ENCODE measurements around the gene MCF2L2.
A peak's percentile ranks its signal among the peaks of the same experiment; 100 is the strongest.

Gene MCF2L2

DNA sequence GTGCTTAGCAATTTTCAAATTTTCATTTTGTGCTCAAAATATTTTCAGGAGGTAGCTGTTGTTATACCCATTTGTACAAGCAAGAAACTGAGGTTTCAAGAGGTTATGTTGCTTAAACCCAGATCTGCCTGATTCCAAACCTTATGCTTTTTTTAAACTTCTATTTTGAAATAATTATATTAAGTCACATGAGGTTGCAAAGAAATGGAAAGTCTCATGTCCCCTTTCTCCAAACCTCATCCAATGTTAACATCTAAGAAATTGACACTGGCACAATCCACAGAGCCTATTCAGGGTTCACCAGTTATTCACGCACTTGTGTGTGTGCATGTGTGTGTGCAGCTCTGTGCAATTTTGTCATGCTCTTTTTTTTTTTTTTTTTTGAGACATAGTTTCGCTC, 140.3 kb downstream of the MCF2L2 start:
- DNase-seq, result no peak

DNA sequence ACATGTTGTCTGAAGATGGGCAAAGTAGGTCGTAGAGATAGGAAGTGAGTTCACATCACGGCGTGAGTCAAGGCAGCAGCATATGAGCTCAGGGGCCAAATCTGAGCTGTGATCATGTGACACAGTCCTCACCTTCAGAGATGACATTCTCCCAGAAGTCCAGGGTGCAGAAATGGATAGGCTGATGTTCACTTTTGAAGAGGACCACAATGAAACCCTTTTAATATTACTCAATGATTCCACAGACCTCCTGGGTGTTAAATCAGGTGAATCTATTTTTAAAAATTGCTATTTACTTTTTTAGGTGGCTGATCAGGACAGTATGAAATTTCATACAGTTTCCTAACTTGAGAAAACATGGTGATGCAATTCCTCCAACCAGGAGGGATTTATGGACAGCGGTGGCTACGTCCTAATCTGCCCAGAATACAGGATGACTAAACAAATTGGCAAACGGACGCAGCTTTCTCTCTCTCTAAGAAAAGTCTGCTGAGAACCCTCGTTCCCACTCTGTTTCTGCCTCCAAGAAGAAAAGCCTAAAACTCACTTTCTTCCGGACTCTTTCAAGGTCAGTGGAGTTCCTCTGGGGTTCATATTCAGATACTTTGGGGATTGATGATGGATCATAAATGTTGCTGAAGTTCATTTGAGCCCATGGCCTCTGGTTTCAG, 141.0 kb downstream of the MCF2L2 start:
- peak; percentile 65 for DNase-seq

DNA sequence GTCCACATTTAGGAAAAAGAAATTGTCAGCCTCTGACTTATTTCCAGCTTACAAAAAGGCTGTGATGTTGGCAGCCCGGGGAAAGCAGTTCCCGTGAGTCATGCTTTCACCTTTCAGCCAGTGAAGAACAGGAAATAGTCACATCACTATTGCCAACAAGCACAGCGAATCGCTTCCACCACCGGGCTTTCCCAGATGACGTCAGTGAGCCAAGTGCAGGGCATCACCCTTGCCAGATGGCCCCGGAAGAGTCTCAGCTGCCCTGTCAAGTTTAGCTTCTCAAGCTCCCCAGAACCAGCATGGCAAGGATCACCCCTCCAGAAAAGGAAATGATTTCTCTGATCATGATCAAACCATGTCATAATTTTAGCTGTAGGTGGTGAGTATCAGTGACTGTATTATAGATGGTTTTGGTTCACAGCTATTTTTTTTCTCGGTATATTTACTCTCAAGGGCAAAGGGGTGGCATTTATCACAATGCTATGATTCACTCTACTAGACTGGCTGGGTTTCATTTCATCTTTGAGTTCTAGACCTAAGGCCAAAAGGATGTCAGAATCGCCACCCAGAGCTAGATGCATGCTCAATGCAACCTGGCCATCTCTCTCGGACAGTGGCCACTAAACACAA, 142.5 kb downstream of the MCF2L2 start:
- peak; percentile 93 for DNase-seq

DNA sequence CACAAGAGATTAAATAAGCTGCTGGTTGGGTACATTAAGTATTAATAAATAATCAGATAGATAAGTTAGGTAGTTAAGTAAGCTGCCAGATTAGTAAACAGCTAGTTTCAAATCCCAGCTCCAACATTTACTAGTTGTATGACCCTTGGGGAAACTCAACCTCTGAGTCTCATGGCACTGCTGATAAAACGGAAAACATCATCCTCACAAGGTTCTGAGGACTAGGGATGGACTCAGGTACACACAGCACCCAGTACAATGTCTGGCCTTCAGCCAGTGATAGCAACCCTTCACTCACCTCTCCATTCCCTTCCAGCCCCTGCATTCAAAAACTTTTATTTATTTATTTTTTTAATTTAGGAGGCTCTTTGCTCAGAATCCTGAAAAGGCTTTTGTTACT, 143.1 kb downstream of the MCF2L2 start:
- DNase-seq, result no peak

DNA sequence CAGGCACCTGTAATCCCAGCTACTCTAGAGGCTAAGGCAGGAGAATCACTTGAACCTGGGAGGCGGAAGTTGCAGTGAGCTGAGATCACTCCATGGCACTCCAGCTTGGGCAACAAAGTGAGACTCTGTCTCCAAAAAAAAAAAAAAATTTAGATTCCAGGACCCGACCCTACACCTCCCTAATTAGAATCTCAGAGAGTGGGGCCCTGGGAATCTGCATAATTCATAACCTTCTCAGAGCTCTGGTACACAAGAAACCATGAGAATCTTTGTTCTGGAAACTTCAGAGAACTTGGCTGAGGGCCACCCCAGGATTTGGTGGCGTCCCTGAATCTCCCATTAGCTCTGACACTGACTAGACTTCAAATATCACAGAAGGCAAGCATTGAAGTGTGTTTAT, 143.8 kb downstream of the MCF2L2 start:
- no peak for DNase-seq

DNA sequence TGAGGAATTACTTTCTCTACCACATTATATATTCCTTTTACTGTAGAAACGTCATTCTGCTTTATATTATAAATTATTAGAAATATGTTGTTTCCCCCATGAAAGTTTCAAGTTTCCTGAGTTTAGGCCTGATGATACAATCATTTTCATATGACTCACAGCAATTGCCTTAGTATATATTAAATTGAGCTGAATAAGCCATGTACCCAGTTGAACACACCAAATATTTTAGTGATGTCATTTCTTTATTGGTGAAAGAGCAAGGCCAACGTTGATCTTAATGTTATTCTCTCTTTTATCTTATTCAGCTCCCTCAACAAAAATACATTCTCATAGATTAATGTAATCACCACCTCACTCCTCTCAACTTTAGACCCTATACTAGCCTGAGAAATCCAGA, 144.5 kb downstream of the MCF2L2 start:
- peak; percentile 32 for DNase-seq

DNA sequence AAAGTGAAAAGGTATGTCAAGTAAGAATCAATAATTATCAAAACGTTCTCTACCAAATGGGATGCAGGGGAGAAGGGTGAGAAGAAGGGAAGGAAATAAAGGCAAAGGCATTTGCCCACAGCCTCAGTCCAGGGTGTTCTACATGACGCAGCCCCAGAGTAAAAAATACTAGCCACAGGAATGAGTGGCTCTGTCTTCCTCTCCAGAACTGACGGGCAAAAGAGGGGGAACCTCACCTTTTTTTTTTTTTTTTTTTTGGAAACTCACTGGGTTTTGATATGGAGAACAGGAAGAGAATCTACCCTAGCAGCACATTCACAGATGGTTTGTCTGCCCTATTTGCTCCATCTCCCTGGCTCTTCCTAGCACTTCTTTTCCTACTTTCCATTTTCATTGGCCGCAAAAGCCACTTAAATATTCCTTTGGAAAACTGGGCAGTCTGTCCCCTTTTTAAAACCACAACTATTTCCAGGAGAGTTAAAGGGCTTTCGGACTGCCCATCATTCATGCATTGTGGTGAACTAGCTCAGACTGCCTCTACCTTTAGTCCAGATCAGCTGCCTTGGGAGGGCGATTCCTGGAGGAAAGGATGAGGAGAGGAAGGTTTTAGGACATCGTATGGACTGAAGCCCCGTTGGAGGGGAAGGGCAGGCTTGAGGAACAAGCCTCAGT, 147.2 kb downstream of the MCF2L2 start:
- DNase-seq, result no peak

DNA sequence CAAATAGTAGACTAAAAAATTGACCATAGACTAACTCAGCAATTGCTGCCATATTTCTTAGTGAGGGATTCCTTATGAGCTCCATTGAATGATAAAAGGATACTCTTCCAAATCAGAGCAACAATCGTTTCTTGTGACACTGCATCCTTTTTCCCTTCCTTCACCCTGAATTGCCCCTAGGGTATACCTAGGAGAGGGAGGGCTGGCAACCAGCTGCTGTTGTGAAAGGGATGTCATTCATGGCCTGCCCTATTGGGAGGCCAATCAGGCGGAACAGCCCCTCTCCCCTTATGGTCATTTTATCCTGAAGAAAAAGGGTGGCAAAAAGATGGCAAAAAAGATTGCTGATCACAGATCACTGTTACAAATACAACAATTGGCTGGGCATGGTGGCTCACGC, 149.0 kb downstream of the MCF2L2 start:
- no peak for DNase-seq

DNA sequence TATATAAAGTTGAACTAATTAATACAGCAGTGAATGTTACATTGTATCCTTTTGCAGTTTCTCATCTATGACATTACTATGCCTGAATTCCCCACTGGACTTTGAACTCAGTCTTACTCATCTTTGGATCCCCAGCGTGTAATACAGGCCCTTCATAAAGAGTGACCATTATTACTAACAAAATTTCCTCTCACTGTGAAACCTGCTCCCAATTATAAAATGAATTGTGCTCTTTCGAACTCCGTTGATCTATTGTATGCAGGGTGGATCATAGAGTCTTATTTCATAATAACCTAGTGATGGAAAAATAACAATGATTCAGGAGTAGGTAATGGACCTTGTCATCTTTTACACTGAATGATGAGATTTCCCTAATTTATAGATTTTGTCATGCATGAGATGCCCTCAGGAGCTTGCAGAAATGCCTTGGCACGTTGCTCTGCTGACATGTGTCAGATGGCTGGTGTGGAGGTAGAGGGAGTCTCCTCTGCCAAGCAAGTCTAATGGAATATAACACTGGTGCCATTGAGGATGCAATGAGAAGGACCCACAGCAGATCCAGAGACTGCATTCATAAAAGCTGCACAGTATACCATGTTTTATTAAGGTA, 149.8 kb downstream of the MCF2L2 start:
- DNase-seq, result peak; percentile 20

DNA sequence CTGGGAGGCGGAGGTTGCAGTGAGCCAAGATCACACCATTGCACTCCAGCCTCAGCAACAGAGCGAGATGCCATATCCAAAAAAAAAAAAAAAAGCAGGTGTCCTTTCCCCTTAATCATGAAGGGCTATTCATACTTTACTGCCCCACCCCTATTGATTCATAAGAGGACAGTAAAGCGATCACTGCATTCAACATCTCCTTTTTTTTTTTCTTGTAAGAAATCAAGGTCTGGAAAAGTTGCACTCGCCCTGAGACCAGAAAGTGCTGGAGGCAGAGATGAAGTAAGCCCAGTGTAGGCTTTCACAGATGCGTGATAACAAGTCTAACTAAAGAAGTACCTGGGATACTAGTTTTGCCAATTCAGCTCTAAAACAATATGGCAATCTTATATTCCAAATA, 151.2 kb downstream of the MCF2L2 start:
- no peak for DNase-seq

DNA sequence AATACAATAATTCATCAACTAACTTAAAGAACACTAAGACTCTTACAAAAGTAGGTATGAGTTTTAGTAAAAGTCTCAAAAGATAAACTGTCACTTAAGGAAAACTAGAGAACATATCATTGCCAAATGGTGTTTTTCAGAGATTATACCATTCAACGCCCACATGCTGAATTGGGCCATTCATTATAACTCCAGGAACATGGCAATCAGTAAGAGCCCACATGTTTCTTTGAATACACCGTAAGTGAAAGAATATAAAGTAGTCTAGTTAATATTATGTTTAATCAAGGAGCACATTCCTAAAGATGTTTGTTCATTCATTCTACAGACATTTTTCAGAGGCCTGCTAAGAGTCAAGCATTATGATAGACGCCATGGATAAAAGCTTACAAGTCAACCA, 152.5 kb downstream of the MCF2L2 start:
- no peak for DNase-seq

DNA sequence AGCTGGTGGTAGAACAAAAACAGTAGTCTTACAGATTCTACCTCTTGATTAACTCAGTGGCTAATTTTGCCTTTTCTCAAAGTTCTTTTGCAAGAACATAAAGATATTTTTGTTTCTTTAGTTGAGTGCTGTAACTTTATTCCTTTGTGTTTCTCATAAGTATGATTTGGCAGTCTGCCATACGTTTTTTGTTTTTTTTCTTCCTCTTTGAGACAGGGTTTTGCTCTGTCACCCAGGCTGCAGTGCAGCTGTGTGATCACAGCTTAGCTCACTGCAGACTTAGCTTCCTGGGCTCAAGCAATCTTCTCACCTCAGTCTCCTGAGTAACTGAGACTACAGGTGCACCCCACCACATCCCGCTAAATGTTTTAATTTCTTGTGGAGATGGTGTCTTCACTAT, 153.0 kb downstream of the MCF2L2 start:
- peak; percentile 49 for DNase-seq

DNA sequence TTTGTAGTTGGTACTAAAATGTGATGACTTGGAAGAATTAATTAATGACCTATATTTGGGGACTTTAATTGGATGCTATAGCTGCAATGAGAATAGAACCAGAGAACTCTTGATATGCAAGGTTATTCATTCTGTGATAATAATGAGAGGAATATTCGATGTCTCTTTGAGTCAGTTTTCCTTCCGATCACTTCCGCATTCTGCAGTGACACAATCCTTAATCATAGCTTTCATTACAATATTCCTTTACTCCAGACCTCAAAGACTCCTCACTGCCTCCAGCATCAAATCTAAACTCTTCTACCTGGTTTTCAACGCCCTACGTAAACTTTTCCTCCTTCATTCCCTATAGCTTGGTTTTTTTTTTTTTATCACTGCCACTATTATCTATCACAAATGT, 153.8 kb downstream of the MCF2L2 start:
- peak; percentile 30 for DNase-seq

DNA sequence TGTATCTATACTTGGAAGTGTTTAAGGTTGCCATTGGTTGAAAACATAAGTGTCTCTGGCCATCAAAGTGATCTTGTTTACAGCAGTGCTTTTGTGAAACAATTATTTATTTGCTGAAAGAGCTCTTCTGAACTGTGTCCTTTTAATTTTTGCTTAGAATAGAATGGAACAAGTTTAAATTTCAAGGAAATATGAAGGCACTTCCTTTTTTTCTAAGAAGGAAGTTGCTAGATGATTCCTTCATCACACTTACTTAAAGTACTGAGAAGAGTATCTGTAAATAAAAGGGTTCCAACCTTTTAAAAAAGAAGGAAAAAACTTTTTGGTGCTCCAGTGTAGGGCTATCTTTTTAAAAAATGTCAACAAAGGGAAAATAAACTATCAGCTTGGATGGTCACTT, 155.6 kb downstream of the MCF2L2 start:
- no peak for DNase-seq

DNA sequence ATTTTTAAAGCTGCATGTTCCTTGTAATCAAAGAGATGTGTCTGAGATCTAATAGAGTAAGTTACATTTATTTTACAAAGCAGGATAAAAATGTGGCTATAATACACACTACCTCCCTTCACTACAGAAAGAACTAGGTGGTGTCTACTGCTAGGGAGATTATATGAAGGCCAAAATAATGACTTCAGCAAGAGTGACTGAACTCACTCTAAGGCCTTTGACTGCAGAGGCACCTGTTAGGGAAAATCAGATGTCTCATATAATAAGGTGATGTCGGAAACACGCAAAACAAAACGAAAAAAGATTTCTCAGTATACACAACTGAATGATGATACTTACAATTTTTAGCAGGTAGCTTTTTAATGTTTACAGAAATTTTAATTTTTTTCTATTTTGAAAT, 156.3 kb downstream of the MCF2L2 start:
- DNase-seq, result no peak

DNA sequence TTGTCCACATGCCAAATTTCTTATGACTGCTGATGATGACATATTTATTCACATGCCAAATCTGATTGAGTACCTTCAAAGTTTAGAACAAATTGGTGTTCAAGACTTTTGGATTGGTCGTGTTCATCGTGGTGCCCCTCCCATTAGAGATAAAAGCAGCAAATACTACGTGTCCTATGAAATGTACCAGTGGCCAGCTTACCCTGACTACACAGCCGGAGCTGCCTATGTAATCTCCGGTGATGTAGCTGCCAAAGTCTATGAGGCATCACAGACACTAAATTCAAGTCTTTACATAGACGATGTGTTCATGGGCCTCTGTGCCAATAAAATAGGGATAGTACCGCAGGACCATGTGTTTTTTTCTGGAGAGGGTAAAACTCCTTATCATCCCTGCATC, 158.1 kb downstream of the MCF2L2 start:
- DNase-seq, result no peak

DNA sequence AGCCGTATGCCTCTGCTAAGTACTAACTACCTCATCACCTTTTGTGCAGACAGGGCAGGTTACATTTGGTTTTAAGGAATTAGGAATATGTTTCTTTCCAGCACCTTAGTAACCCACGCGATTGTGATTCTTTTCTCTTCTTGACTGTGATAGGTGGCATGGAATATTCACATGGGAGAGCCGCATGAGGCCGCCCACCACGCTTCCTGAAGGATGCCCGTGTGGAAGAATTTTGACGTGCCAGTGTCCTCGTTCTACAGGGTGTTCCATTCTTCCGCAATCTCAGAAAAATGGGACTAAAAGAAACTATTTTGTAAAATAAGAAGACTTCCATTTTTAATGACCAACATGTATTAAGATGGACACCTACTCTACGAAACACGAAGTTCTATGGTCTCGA, 159.1 kb downstream of the MCF2L2 start:
- no peak for DNase-seq

DNA sequence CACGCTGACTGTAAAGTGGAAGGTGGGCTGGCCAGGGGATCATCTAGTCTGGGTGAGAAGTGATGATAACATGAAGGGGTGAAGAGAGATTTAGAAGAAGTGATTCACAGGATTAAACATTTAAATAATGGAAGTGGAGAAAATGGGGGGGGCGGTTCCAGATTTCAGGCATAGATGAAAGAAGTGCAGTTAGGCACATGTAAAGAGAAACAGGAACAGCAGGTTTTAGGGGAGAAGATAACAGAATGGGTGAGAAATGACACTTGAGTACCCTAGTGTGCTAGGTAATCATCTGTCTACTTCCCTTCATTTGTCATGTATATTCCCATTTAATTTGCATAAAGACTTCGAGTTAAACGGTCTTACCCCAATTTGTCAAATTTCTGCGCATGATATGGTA, 160.1 kb downstream of the MCF2L2 start:
- no peak for DNase-seq

DNA sequence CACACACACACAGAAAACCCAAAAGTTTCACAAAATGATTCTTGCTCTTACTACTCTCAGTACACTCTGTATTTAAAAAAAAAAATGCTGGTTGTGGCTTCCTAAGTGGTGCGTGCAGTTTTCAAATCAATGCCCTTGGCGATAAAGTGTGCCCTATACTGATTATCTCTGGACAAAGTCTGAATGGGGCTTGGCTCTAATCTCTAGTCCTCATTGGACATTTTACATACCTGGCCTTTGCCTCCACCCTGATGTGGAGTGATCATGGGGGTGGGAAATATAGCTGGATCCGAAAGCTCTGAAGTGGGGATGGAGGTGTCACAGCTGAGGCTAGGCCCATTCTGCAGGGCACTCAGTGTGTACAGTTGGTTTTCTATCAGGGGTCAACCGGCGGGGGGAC, 161.3 kb downstream of the MCF2L2 start:
- DNase-seq, result no peak

DNA sequence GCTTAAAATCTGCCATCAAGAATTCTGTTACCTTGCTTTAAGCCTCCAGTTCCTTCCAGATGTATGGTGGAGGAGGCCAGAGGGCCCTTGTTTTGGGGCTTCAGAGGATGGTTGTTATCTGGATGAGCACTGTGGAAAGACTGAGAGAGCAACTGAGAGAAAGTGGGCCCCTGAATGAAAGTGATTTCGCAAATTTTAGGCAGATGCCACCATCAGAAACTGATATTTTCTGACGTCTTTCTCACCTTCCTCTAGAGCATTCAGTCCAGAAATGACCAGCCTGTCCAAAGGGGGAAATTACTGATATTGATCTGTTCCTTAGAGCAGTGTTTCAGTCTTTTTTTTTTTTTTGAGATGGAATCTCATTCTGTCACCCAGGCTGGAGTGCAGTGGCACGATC, 162.0 kb downstream of the MCF2L2 start:
- no peak for DNase-seq

DNA sequence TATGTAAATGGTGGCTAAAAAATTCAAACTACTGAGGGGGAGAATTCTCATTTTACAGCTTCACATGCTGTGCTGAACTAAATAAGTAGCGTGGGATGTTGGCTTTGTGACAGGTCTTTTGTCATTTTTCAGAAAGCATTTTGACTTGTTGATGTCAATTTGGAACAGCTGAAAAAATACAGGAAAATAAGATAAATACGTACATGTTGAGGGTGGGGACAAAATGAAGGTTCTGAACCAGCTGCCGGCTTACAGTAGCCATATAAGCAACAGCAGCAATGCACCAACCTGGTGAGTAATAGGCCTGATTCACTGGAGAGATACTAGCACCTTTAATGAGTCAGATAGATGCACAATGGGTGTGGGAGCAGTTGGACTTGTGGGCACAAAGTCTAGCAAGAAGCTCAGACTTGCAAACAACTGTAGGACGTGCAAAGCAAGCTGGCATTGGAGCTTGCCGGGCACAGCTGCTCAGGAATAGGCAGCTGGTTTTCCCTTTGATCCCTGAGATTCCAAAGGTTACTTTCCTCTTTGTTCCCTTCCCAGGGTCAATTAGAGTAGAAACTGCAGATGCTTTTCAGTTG, 162.5 kb downstream of the MCF2L2 start:
- DNase-seq, result peak; percentile 81

DNA sequence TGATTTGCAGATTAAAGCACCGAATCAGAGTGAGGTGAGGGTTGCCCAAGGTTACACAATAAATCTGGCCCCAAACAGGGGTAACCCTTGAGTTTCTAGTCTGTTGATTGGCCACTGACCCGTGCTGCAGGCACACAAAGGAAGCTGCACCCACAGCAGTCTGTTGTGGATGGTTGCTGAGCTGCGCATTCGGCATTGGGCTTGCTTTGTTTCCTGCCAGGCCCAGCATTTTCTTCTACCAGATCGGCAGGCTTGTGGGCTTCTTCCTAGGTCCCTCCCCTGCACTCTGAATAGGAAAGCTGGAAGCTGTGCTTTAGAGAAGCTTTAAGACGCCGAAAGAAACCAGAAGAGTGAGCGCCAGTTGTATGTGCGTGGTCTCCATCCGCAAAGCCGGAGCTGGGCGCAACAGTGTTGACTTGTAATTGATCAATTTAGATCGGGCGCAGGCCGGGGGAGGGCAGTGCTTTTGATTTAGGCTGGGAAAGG, 163.2 kb downstream of the MCF2L2 start:
- peak; percentile 39 for DNase-seq

DNA sequence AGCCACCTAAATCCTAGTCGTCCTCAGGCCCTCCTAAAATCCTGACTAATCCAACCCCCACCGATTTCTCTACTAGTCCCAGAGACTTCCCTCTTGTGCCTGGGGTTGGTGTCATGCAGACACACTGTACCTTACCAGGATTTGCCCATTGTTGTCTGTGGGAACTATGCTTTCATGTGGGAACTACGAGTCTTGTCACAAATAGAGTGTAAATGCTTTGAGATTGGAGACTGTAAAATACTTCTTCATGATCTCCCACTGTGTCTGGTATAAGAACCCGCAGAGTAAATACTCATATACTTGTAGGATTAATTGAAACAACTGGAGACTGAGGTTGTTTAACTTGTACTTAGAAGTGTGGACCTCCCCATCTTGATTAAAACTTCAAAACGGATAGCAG, 164.2 kb downstream of the MCF2L2 start:
- no peak for DNase-seq
